DMS114 treated with DMSO at 0.1 percent for 48 hours (cell line): ENCODE results near the gene ALDH1A1.

Experiments used
- DNase-seq: peaks from one replicate; lab custom pipeline; 2025; ENCODE audit not compliant: unreplicated experiment; lab: John Stamatoyannopoulos, UW

ALDH1A1 gene

DNA sequence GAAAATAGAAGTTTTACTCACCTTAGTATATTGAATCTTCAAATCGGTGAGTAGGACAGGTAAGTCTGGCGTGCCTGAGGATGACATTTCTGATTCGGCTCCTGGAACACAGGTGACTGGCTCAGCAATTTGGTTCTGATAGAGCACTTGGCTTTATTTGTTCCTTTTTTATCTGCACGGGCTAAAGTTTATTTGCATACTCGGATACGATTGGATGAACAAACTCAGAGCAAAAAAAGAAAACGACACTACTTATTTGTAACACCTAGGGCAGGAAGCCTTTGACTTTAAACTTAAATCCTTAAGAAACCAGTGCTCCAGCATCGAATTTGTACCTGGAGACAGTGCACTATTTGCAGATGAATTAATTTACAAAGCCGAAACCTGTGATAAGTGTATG is at the start of gene ALDH1A1:
TSS of gene ALDH1A1 (minus strand) at position 140 of the 400 bp plus-strand sequence. CDS start at position 87, 53 bp downstream.
- DNase-seq: no peak

DNA sequence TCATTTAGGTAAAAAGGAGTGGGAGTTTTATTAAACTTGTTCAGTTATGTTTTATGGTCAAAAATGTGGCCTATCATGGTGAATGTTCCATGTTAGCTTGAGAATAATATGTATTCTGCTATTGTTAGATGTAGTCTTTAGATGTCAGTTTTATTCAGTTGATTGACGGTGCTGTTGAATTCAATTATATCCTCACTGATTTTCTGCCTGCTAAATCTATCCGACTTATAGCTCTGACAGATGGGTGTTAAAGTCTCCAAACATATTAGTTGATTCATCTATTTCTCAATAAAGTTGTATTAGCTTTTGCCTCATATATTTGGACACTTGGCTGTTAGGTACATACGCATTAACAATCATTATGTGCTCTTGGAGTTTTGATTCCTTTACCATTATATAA is 49.0 kb upstream of the ALDH1A1 start:
- DNase-seq: no peak

DNA sequence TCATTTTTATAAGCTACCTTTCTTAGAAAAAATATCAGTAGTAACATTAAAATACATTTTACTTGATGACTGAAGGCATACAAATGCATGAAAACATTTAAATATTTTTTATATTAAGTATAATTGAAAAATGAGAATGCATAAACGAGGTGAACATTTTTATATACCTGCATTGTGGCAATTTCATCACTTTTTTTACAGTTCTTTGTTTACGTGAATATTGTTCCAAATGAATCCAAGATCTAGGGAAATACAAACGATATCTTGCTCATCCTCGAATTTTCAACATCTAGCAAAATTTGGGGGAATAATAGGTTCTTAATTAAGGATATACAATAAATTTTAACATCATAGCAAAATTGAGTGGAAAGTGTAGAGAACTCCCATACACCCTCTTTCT is 45.5 kb upstream of the ALDH1A1 start:
- no peak for DNase-seq

DNA sequence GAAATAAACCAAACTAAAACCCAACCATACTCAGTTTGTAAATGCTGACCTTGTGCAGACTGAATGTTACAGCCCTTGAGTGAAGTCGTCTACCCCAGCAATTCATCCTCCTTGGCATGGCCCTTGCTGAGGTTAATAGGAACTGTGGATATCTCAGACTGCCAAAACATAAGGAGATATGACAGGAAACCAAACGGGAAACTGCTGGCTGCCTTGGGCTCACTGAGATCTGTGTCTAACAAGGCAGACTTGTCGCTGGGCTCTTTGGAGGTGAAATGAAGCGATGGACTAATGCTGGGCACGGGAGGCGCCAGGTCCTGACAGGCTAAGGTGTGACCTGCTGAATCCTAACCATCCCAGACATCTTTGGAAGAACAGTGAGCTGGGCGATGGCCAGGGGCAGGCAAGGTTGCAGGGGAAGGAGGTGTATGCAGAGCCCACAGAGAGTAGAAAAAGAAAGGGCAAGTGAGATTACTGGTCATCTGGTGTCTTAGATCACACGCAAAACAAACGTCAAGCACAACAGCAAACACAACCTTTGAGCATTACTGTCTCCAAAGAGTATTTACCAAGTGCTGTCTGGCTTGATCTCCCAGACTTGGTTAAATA is 44.6 kb upstream of the ALDH1A1 start:
- DNase-seq: no peak

DNA sequence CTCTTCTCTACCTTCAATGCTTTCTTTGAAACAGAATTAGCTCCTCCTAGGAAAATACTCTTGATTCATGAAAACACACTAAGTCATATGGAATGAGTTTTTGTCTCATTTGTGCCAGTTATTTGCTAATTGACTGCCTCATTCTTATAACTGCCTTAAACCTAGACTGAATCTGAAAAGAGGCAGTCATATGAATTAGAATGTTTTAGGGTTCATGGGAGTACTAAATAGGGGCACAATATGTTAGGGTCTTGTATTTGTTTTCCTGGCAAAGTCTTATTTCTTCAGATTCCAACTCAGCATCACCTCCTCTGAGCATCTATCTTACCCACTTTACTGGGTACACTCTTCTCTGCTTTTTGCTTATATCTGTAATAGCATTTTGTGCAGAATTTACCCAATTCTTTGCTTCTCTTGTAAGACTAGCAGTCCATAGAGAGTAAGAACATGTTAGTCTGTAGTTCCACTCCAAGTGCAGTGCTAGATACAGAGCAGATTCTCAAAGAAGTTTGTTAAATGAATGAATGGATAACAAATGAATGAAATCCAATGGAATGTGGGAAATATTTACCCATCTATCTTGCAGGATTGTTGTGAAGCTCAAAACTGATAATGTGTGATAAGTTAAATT is 43.9 kb upstream of the ALDH1A1 start:
- DNase-seq: no peak

DNA sequence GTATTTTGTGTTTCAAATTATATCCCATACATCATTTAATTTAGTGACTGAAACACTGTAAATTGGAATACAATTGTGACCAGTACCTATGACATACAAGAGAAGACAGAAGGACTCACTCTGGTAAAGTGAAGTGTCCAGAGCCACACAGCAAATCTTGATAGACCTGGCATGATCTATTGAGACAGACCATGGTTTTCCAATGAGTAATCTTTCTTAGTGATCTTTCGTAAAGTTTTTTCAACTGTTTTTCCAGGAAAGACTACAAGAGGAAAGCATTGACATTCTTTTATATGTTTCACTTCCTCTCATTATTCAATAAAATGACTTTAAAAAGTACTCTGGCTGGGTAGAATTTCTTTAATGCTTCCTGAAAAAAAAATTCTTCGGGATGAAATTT is 43.3 kb upstream of the ALDH1A1 start:
- no peak for DNase-seq

DNA sequence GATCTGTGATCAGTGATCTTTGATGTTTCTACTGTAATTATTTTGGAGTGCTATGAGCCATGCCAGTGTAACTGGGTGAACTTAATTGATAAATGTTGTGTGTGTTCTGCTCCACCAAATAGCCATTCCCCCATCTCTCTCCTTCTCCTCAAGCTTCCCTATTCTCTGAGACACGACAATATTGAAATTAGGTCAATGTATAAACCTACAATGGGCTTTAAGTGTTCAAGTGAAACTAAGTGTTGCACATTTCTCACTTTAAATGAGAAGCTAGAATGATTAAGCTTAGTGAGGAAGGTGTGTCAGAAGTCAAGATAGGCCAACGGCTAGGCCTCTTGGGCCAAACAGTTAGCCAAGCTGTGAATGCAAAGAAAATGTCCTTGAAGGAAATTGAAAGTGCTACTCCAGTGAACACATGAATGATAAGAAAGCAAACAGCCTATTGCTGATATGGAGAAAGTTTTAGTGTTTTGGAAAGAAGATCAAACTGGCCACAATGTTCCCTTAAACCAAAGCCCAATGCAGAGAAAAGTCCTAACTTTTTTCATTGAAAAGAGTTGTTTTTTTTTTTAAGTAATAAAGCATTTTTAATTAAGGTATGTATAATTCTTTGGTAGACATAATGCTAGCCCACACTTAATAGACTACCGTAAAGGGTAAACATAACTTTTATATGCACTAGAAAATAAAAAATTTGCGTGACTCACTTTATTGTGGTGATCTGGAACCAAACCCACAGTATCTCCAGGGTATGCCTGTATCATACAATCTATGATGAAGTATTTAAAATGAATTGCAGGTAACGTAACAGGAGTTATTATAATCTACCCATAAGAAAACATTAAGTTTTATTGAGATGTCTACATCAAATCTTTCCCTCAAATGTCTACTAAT is 42.5 kb upstream of the ALDH1A1 start:
- DNase-seq: no peak

DNA sequence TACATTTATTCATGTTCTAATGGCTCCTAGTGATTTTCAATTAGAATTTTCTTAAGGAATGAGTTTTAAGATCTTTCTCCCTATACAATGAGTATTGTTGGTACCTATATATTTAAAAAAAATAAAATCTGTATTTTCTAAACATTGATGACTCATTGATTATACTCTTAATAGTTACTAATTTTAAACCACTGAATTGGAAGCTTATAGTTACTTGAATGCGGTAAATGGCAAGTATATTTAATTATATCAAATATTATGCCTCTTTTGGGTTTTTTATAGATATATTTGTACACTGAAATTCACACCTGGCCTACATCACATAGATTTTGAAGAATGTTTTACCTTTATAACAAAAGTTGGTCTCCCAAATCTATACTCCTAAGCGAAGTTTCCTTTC is 38.9 kb upstream of the ALDH1A1 start:
- no peak for DNase-seq

DNA sequence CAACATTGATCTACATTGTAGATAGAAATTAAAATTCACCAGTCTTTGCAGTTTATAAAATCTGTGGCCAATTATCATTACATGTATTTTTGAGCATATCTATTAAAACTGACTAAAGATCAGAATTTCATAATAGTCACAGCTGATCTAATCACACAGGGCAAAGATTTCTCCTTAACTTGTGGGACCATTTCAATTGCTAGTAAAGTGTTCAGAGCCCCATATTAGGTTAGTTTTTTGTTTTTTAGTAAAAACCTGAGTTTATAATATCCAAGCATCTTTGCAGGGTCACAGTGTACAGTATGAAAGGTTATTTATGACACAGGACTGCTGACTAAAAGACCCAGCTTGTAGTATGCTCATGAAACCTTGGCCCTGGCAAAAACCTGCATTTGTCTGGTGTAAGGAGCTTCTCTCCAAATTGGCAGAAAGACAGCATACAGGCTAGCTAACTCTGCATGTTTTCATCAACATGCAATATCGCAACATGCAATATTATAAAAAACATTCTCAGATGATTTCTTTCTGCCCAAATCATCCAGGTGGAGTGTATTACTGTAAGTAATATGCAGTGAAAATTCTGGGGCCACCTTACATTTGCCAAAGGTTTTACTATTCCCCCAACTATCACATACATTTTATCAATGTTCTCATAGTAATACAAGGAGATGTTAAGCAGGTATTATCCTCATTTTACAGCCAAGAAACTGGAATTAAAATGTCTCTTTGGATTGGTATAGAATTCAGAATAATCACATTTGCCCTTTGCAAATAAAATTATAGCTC is 37.7 kb upstream of the ALDH1A1 start:
- DNase-seq: no peak

DNA sequence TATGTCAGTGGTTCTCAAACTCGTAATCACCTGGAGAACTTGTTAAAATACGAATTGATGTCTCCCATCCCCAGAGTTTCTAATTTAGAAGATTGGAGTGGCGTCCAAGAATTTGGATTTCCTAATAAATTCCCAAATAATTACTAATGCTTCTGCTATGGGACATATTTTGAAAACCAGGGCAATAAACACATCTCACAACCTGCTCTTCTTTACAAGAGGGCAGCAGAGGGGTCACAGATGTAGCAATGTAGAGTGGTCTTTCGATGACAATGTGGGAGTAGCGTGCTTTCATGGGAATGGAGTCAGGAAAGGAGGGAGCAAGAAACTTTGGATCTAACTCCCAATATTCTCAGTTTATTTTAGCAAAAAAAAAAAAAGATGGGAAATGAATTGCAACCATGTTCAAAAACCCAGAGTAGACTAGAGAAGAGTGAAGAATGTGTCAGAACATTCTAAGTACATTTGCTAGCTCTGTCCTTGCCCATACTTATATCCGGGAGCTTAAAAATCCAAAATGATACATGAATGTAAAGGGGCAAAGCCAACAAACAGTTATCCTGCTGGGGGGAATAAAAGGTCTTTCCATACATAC is 33.8 kb upstream of the ALDH1A1 start:
- DNase-seq: no peak

DNA sequence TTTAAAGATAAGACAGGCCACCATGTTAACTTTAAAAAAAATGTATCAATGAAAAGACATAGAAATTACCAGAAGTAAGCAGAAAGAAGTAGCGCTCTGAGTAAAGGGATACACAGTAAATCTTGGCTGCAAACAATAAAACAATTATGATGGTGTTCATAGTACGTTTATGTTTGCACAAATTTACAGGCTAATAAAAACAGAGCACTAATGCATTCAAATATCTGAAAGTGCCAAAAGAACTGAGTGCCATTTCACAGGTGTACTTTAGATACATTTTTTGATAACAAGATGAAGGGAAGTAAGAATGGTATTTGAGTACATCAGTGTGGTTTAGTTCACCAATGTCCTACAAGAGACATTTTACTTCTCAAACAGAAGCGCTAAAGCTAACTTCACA is 32.9 kb upstream of the ALDH1A1 start:
- DNase-seq: no peak

DNA sequence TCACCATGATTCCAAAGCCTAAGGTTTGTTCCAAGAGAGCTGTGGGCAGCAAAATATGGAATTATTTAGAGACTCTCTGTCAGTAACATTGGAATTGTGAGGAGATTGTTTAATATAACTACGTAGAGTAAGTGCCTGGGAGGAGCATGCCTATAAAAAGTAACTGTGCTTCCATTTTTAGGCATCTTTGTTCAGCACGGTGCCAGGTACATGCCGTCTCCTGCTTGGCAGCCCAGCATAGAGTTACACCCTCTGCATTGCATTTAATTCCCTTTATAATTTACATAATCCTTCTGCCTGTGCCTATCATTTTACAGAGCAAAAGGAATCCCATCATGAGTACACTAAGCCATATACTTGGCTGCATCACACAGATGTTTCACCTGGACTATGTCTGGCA is 32.1 kb upstream of the ALDH1A1 start:
- no peak for DNase-seq

DNA sequence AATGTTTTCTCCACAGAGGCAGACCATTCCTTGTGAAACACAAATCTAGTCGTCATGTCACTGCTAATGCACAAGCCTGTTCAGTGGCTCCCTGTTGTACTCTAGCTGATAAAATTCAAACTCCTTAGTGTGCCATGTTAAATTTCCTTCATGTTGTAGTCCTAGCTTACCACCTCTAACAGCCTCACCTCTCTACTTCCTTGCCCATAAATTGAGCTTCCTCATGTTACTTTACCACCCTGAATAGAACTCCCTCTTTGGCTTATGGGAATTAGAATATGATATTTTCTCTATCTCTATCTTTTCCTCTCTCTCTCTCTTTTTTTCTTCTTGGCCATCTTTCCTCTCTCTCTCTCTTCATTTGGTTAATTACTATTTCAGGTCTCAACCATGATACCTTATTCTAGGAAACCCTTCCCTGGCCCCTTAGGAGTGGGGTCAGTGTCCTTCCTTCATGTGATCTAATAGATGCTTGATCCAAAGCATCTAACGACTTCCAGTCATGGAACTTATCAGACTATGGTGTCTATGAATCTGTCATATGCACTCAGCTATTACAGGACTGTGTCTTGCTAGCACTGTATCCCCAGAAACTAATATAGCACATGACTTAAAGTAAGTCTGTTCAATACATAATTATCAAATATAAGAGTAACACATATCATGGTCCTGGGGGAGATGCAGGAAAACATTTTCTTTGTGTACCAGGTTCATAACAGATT is 31.5 kb upstream of the ALDH1A1 start:
- DNase-seq: no peak

DNA sequence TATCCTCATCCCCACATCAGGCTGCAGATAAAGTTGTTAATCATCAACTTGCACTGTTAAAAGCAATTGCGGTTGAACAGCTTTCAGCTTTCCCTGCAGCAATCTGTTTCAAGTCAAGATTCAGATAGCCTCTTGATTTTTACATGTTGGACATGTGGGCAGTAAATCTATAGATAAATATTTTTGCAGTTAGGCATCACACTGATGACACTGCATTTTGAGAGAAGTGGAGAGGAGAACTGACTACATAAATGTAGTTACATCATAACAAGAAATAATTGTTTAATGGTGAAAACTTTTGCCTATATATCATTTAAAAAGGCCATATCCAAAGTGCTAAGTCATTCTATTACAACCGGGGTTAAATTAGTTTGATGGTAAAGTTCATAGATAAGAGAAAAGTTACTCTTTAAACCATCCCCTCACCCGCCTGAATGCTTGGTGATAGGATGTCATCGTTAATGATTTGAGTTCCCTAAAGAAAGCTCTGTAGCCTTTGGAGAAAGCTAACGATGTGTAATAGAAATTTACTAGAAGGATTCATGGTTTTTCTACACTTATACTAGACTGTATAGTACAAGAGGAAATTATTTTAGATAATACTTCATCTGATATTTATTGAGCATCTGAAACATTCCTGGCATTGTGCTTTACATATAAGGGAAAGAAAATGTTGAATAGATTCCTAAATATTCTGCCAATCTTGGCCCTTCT is 30.8 kb upstream of the ALDH1A1 start:
- DNase-seq: no peak

DNA sequence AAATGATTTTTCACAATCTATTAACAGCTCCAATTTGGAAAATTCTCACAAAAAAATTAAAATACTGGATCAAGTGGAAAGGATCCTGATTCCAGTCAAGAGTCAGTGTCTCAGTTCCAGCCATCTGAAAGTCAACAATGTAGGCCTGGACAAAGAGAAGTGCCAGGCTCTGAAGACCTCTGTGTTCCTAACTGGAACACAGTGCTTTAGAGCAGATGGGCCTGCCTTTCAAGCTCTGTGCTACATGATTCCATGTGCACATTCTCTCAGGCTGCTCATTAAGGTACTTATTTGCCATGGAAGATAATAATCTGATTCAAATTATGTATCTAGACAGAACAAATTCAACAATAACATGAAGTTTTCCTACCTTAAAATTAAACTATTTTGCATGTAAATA is 30.2 kb upstream of the ALDH1A1 start:
- no peak for DNase-seq

DNA sequence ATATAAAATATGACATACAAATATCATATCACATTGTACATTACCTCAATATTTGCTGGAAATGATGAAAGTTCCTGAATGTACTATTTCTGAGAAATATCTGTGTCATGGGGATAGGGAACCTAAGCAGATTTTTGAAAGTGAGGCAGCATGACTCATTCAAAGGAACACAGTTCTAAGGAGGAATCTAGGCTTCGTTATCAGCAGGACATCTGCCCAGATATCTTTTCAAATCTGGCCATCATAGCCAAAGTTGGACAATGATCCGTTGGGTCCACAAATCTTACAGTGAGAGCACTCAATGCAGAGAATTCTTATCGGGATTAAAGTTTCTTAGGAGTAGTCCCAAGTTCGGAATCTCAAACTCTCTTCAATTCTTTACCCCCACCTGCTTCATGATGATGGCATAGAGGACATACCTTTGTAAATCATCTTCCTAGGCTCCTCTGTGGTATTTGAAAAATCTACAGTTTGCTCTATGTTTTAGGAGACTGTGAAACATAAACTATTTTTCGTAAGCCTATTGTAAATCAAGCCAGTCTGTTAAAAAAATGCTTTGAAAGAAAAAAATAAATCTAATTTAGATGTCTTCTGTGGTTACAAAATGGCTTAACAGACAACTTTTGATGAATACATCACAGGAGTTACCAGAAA is 29.4 kb upstream of the ALDH1A1 start:
- no peak for DNase-seq

DNA sequence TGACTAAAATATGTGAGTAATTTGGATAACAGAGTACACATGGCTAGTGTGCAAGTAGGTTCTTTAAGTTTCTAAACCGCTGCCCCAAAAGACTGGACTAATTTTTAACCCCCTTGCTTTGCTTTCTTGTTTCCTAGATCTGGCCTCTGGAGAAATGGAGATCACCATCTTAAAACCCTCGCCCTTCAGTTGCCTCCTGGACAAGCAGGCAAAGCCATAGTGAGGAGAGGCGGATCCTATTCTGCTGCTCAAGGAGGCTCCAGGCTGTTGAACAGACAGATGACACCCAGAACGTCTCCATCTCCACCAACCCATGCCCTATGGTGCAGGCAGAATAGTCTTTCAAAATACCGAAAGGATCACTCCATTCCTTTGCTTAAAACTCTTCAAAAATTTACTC is 28.6 kb upstream of the ALDH1A1 start:
- no peak for DNase-seq

DNA sequence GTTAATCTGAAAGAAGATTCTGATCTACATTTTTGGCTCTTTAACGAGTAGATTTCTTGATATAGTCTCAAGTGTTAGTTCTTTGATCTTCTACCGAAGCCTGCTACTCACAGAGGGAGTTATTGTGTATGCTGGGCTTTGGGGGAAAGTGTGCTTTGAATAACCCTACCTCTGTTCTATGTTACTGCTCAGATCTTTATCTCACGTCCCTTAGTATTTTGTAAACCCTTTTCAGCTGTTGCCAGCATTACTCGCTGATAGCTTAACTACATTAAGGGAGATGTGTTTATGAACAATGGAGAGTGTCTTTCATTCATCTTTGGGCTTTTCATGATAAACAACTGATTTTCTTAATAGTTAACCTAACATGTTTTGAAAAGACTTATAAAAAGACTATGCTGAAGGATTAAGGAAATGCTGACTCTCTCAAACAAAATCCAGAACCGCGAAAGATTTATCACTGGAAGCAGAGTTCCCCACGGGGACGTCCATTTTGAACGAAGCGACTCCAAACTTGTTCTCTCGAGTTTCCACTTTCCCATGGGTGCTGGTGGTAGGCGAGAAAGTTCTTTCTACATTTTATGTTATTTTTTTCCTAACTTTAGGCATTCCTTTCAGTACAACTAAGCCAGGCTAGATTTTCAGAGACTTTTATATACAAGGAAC is 27.9 kb upstream of the ALDH1A1 start:
- DNase-seq: no peak

DNA sequence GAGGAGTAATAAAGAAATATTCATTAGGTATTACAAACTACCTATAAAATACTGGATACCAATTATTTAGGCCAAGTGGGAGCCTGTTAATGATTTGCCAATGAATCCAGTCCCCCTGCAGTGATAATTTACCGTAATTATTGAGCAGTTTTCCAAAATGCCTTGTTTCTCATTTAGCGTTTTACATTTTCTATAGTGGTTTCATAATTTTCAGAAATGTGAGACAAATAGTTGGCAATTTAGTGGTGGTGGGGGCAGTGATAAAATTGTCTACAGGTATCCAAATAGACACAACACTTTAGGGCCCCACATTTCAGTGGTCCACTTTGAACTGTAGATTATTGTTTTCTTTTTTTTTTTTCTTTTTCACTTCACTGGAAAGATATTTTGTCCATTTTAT is 27.3 kb upstream of the ALDH1A1 start:
- no peak for DNase-seq
